K562 (cell line): ENCODE measurements around the gene LBR. TPM values are rescaled to one million over a fixed set of nuclear protein-coding genes. Genes with fewer than 3 reads are reported as not detected.
A peak's percentile ranks its signal among the peaks of the same experiment; 100 is the strongest.

Source experiments
- ATAC-seq: fragments of 200-7000 bp; cut with Tn5 transposase; 3 replicates; pipeline ENCODE4 v1.9.1; 2020; ENCODE audit warnings: moderate library complexity
- BruUV-seq: library from RNA; stranded (reverse); fragments of 400-500 nt; replicated peaks from 2 replicates; lab custom pipeline; 2021; lab: Mats Ljungman, UMichigan
- CTCF ChIA-PET: fragments of 300-600 bp; formaldehyde crosslinking; extraction: SDS; loops from one replicate; lab custom pipeline; 2021; ENCODE audit warnings: low intra/inter-chr PET ratio; lab: Yijun Ruan, JAX
- POLR2A ChIA-PET: fragments of 300-600, 350-650 bp; sonication (Branson Sonifier 250); formaldehyde crosslinking; extraction: SDS; loops from one replicate; lab custom pipeline; 2021; ENCODE audit warnings: antibody characterized with exemption, inconsistent platforms; lab: Yijun Ruan, JAX
- DNase-seq, 4 experiments: peaks; one replicate each; pipeline versions ENCODE4 v3.0.0 to v3.0.0-alpha.2; 2011 to 2018; ENCODE audit warnings: low spot score in 3 of 4, mixed read lengths in 3 of 4; ENCODE audit errors: extremely low read depth in 1 of 4
- FAIRE-seq: peaks from 2 replicates; lab custom pipeline; 2011; peaks lifted over from hg19 to GRCh38; lab: Jason Lieb, UNC
- H2AFZ ChIP-seq: 2 replicates; pipeline ENCODE4 v1.6.0; 2011; ENCODE audit warnings: low read depth, low read length, control low read depth, inconsistent platforms
- H3K27ac ChIP-seq: fragments of 200-600 bp; 3 replicates; pipeline ENCODE4 v1.8.0; 2011; ENCODE audit warnings: low read depth, mild to moderate bottlenecking, control low read depth, inconsistent platforms, low read length, moderate library complexity, mixed read lengths; ENCODE audit errors: extremely low read depth
- H3K27me3 ChIP-seq, 2 experiments: fragments of 300-600 bp in 1 of 2; 2 replicates in 1 of 2; 3 replicates in 1 of 2; pipeline versions ENCODE4 v1.6.0 to v1.8.0; 2011; ENCODE audit warnings: inconsistent platforms in 2 of 2, low read length in 2 of 2, mild to moderate bottlenecking in 1 of 2, mixed read lengths in 1 of 2, moderate library complexity in 1 of 2; ENCODE audit not compliant: control insufficient read depth in 2 of 2, insufficient read depth in 2 of 2
- H3K36me3 ChIP-seq: fragments of 300-600 bp; 3 replicates; pipeline ENCODE4 v1.8.0; 2011; ENCODE audit warnings: mild to moderate bottlenecking, low read length, inconsistent platforms; ENCODE audit not compliant: control insufficient read depth, insufficient read depth
- H3K4me1 ChIP-seq, 2 experiments: fragments of 200-600 bp in 1 of 2; replicated peaks in 1 of 2; 2 replicates in 1 of 2; 3 replicates in 1 of 2; pipeline versions ENCODE4 v1.5.1 to v1.8.0; 2011; ENCODE audit warnings: inconsistent platforms in 2 of 2, low read length in 2 of 2, mild to moderate bottlenecking in 1 of 2, mixed read lengths in 1 of 2, moderate library complexity in 1 of 2; ENCODE audit not compliant: control insufficient read depth in 2 of 2, insufficient read depth in 2 of 2
- H3K4me2 ChIP-seq: 2 replicates; pipeline ENCODE4 v1.6.1; 2011; ENCODE audit warnings: low read length, control low read depth, inconsistent platforms, mixed read lengths; ENCODE audit not compliant: insufficient read depth
- H3K4me3 ChIP-seq: fragments of 200-600 bp; sonication (generic), shearing (Covaris generic); 2 replicates; pipeline ENCODE4 v1.5.1; 2016; ENCODE audit warnings: control low read depth, inconsistent platforms
- H3K79me2 ChIP-seq: fragments of 200-600 bp; 3 replicates; pipeline ENCODE4 v1.8.0; 2011; ENCODE audit warnings: low read length, inconsistent platforms; ENCODE audit not compliant: control insufficient read depth, insufficient read depth
- H3K9ac ChIP-seq, 2 experiments: 2 replicates each; pipeline versions ENCODE4 v1.6.0 to v1.6.1; 2011; ENCODE audit warnings: low read depth in 2 of 2, low read length in 2 of 2, control low read depth in 1 of 2, inconsistent platforms in 1 of 2, mild to moderate bottlenecking in 1 of 2, mixed read lengths in 1 of 2; ENCODE audit not compliant: insufficient read depth in 1 of 2
- H3K9me1 ChIP-seq: one replicate; pipeline ENCODE4 v1.6.0; 2011; ENCODE audit warnings: inconsistent platforms, mild to moderate bottlenecking, low read length, moderate library complexity; ENCODE audit not compliant: control insufficient read depth, insufficient read depth
- H3K9me3 ChIP-seq: replicated peaks from 2 replicates; pipeline ENCODE4 v1.5.1; 2011; ENCODE audit warnings: low read depth, low read length, inconsistent platforms; ENCODE audit not compliant: control insufficient read depth, insufficient read depth
- H4K20me1 ChIP-seq: replicated peaks from 2 replicates; pipeline ENCODE4 v1.6.1; 2011; ENCODE audit warnings: low read length, inconsistent platforms, mixed read lengths; ENCODE audit not compliant: control insufficient read depth, insufficient read depth
- CTBP1 ChIP-seq: fragments of 450-650 bp; IDR thresholded peaks from 2 replicates; pipeline ENCODE4 v1.6.1; 2016; ENCODE audit warnings: borderline replicate concordance
- ELK1 ChIP-seq: sonication (generic); formaldehyde crosslinking; IDR thresholded peaks from 2 replicates; pipeline ENCODE4 v1.8.1; 2022; ENCODE audit warnings: missing genetic modification reagents
- HBP1 ChIP-seq: fragments of 450-650 bp; formaldehyde crosslinking; IDR thresholded peaks from 2 replicates; pipeline ENCODE4 v1.4.0; 2022; ENCODE audit warnings: missing genetic modification characterization
- L3MBTL2 ChIP-seq: fragments of 450-650 bp; IDR thresholded peaks from 2 replicates; pipeline ENCODE4 v1.6.1; 2016; ENCODE audit warnings: mild to moderate bottlenecking, moderate library complexity
- MAFF ChIP-seq: IDR thresholded peaks from 2 replicates; pipeline ENCODE4 v1.6.1; 2012; ENCODE audit warnings: low read length, improper control_type of control experiment
- NONO ChIP-seq, 2 experiments: fragments of 200-400 bp in 1 of 2; fragments of 450-650 bp in 1 of 2; formaldehyde crosslinking in 1 of 2; IDR thresholded peaks; 2 replicates each; pipeline ENCODE4 v1.6.1; 2017; ENCODE audit warnings: low read depth in 2 of 2, mild to moderate bottlenecking in 2 of 2, moderate library complexity in 2 of 2, low read length in 1 of 2
- PRDM10 ChIP-seq: fragments of 450-650 bp; IDR thresholded peaks from 2 replicates; pipeline ENCODE4 v1.6.1; 2018; ENCODE audit not compliant: partially characterized antibody
- SMARCC2 ChIP-seq: fragments of 450-650 bp; IDR thresholded peaks from 2 replicates; pipeline ENCODE4 v1.6.1; 2017; ENCODE audit warnings: antibody characterized with exemption, moderate library complexity, mild to moderate bottlenecking, low read depth
- SRSF1 ChIP-seq: fragments of 200-400 bp; formaldehyde crosslinking; IDR thresholded peaks from 2 replicates; pipeline ENCODE4 v1.6.1; 2017; ENCODE audit warnings: mild to moderate bottlenecking, low read depth, low read length, moderate library complexity
- ZNF23 ChIP-seq: fragments of 250-450 bp; sonication (Bioruptor Pico); IDR thresholded peaks from 2 replicates; pipeline ENCODE4 v1.4.0; 2020; ENCODE audit warnings: mild to moderate bottlenecking
- ZNF253 ChIP-seq: fragments of 250-450 bp; sonication (Bioruptor Pico); conservative IDR thresholded peaks from 2 replicates; pipeline ENCODE4 v1.6.1; 2021; ENCODE audit warnings: mild to moderate bottlenecking
- ZNF280A ChIP-seq: fragments of 450-650 bp; IDR thresholded peaks from 2 replicates; pipeline ENCODE4 v1.6.1; 2018; ENCODE audit warnings: mild to moderate bottlenecking, low read depth; ENCODE audit not compliant: partially characterized antibody
- ZNF830 ChIP-seq: fragments of 250-450 bp; sonication (Bioruptor Pico); IDR thresholded peaks from 2 replicates; pipeline ENCODE4 v1.5.0; 2021; ENCODE audit warnings: mild to moderate bottlenecking
- WGBS: fragments of 100-300 bp; shearing (Covaris generic); methylation state at CpG from one replicate; pipeline ENCODE4 v1.1.6; 2016; ENCODE audit warnings: low coverage, mixed read lengths; ENCODE audit not compliant: insufficient coverage; ENCODE audit errors: missing lambda C conversion rate; 5-methylcytosine and 5-hydroxymethylcytosine counted together
- in situ Hi-C: fragments of 300-500 bp; cut with MboI; formaldehyde crosslinking; loops from 4 replicates; pipeline ENCODE4 v1.15.0; 2018; ENCODE audit warnings: inconsistent platforms, mixed read lengths
- intact Hi-C: fragments of 100-400 bp; cut with micrococcal nuclease; formaldehyde crosslinking; loops from 2 replicates; pipeline ENCODE4 v1.14.2; 2022
- polyA plus RNA-seq, 8 experiments: library from polyadenylated mRNA; depleted of rRNA in 4 of 8; stranded (reverse) in 5 of 8; unstranded in 3 of 8; fragments of >200 nt; fragmentation: Nextera tagmentation in 2 of 8; fragmentation: Illumina TruSeq in 1 of 8; extraction: Ambion mirVana in 2 of 8; extraction: Trizol in 1 of 8; gene quantifications; 2 replicates each; pipeline versions ENCODE4 v1.2.1 to v1.2.3, GENCODE V29; 2011 to 2014; ENCODE audit warnings: inconsistent platforms in 1 of 8, missing spikeins in 1 of 8
- total RNA-seq, 7 experiments: library from RNA; depleted of rRNA in 6 of 7; stranded (reverse); fragments of >200 nt in 6 of 7; fragmentation: Illumina TruSeq in 2 of 7; extraction: Trizol in 2 of 7; gene quantifications; 2 replicates each; pipeline versions ENCODE4 v1.2.1 to v1.2.3, GENCODE V29; 2011 to 2021; ENCODE audit warnings: low replicate concordance in 1 of 7

LBR gene
- total and polyA plus RNA-seq, 9 of the 15 experiments (the other 6 are each of a cell fraction or from before 2014, with no cell fraction given) = 102 to 229 (median 197) TPM

- peak overlapping the region; percentile 86 to 99 for H3K9ac ChIP-seq
- no peaks in the 10 kb centered on the region for H3K27me3 ChIP-seq
- no peak for DNase-seq
- peak overlapping the region; percentile 88 for H3K4me2 ChIP-seq
- CTCF ChIA-PET = interaction anchor here (0.7 kb wide), 1 partner anchor 326 kb away, joined by 4 read pairs; no protein-coding TSS in a partner anchor
- no TSS peak for BruUV-seq
- H3K9me1 ChIP-seq = peaks cover 10% of the 10 kb centered on the region
- H4K20me1 ChIP-seq = peaks cover 30% of the 10 kb centered on the region
- H3K9me3 ChIP-seq = peaks cover 8% of the 10 kb centered on the region; the same call in 1 of the 2 replicates
- FAIRE-seq = peak; percentile 15
- H2AFZ ChIP-seq = peak overlapping the region; percentile 79
- POLR2A ChIA-PET = interaction anchor here (0.6 to 2.0 kb wide), 9 partner anchors 11 to 1881 kb away, joined by 3 to 16 read pairs (median 3); no protein-coding TSS in a partner anchor
- in situ Hi-C loops (no loop called here), intact Hi-C loops (loop anchor here (2.0 kb wide), 1 partner anchor 16 kb away; no protein-coding TSS in a partner anchor)
- H3K79me2 ChIP-seq = peaks cover 40% of the 10 kb centered on the region
- no peak for ATAC-seq
- H3K4me1 ChIP-seq = peaks cover 27% of the 10 kb centered on the region in 2 experiments
- H3K36me3 ChIP-seq = peaks cover 18% of the 10 kb centered on the region; the same call in 1 of the 3 replicates
- peak overlapping the region; percentile 94 for H3K4me3 ChIP-seq
- WGBS = 8% methylated on average over 7 of the region's 7 CpGs
- peak overlapping the region; percentile 87 for H3K27ac ChIP-seq
- TF ChIP-seq ZNF23 (CRISPR knock-in tag) (no peak), HBP1 (CRISPR knock-in tag) (0 out of 2 replicates have a peak, but pooled peaks have one; percentile 56), SRSF1 (no peak), SMARCC2 (no peak), L3MBTL2 (no peak), CTBP1 (no peak), ELK1 (CRISPR knock-in tag) (no peak), ZNF830 (CRISPR knock-in tag) (no peak), ZNF280A (no peak), ZNF253 (CRISPR knock-in tag) (0 out of 2 replicates have a peak, but pooled peaks have one; percentile 58), MAFF (no peak), PRDM10 (no peak), NONO (IDR thresholded peaks at IDR 0.05; ENCODE audit: low read depth in 2 of 2, low read length in 1 of 2) (no peak)
Measured at GRCh38 chr1:225428881-225429455, 1.1 kb upstream of the LBR start.
